Stomach (tissue), 4 donors: ENCODE measurements around the gene POLR3E.

Experiments used
- POLR2A ChIP-seq, 4 donors: fragments of 450-650 bp; IDR thresholded peaks; one replicate each; pipeline ENCODE4 v1.6.1; 2016; ENCODE audit warnings: antibody characterized with exemption in 4 of 4, control low read depth in 2 of 4, mild to moderate bottlenecking in 1 of 4, moderate library complexity in 1 of 4
- TF ChIP-seq, protein P1 (sequence below), 7 experiments: fragments of 450-650 bp in 4 of 7; fragments of 200-600 bp in 3 of 7; sonication (generic) in 3 of 7; IDR thresholded peaks; one replicate each; pipeline ENCODE4 v1.5.1; 2016 to 2019; ENCODE audit warnings: antibody characterized with exemption in 7 of 7, control low read depth in 2 of 7, mild to moderate bottlenecking in 1 of 7

DNA sequence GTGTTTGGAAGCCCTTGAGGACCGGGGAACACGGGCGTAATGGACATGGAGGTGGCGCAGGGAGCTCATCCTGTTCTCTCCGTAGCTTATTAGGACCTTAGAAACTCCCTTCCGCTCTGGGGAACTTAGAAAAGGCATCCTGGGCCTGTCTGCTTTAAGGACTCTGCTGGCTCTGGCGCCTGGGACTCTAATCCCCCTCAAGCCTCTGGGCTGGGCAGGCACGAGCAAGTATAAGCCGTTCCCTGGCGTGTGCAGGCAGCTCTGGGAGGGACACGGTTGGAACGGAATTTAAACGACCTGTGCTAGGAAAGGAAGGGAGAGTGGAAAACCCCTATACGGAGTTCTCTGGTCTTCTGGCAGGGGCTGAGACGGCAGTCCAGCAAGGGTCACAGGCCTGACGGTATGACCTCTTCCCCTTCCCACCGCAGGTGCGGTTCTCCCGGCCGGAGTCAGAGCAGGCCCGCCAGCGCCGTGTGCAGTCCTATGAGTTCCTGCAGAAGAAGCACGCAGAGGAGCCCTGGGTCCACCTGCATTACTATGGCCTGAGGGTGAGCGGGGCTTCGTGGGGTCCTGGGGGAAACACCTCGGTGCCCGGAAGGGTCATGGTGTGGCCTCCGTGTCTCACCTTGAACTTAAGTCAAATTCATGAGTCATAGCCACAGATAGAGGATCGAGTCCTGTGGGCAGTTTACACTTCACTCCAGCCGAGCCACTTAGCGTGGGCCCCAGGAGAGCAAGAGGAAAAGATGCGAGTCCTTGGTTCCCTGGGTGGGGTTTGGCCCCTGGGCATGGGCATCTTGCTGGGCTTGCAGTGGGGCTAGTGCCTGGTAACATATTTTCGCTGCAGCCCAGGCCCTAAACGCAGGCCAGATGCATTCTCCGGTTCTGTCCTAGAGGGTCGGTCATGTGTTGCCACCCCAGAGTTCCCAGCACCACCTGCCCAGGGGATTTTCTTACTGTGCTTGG lies 17.7 kb downstream of the POLR3E start:
- TF ChIP-seq, protein P1, sequence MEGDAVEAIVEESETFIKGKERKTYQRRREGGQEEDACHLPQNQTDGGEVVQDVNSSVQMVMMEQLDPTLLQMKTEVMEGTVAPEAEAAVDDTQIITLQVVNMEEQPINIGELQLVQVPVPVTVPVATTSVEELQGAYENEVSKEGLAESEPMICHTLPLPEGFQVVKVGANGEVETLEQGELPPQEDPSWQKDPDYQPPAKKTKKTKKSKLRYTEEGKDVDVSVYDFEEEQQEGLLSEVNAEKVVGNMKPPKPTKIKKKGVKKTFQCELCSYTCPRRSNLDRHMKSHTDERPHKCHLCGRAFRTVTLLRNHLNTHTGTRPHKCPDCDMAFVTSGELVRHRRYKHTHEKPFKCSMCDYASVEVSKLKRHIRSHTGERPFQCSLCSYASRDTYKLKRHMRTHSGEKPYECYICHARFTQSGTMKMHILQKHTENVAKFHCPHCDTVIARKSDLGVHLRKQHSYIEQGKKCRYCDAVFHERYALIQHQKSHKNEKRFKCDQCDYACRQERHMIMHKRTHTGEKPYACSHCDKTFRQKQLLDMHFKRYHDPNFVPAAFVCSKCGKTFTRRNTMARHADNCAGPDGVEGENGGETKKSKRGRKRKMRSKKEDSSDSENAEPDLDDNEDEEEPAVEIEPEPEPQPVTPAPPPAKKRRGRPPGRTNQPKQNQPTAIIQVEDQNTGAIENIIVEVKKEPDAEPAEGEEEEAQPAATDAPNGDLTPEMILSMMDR (IDR thresholded peaks at IDR 0.05) = no peak
- TF ChIP-seq POLR2A (IDR thresholded peaks at IDR 0.05) = no peak
